OCI-LY7 (cell line): ENCODE measurements around the gene RPS14. TPM values are rescaled to one million over a fixed set of nuclear protein-coding genes. Genes with fewer than 3 reads are reported as not detected.

Experiments used
- BruUV-seq: library from RNA; stranded (reverse); fragments of 400-500 nt; replicated peaks from 2 replicates; lab custom pipeline; 2021; lab: Mats Ljungman, UMichigan
- CTCF ChIA-PET: fragments of 300-600 bp; sonication (Branson Sonifier 250); formaldehyde crosslinking; loops from one replicate; lab custom pipeline; 2022; ENCODE audit warnings: antibody characterized with exemption; ENCODE audit not compliant: unreplicated experiment; lab: Charles Lee
- POLR2A ChIA-PET: fragments of 300-600 bp; sonication (Branson Sonifier 250); formaldehyde crosslinking; loops from one replicate; lab custom pipeline; 2022; ENCODE audit warnings: antibody characterized with exemption; lab: Charles Lee
- DNase-seq: peaks from one replicate; pipeline ENCODE4 v3.0.0-alpha.2; 2015; ENCODE audit warnings: low spot score
- H2AFZ ChIP-seq: fragments of 200-600 bp; sonication (generic), shearing (Covaris generic); 2 replicates; pipeline ENCODE4 v1.6.1; 2014; ENCODE audit warnings: mild to moderate bottlenecking, antibody characterized with exemption, low read length, moderate library complexity
- H3K27ac ChIP-seq: fragments of 200-600 bp; sonication (generic); 2 replicates; pipeline ENCODE4 v1.5.1; 2014; ENCODE audit warnings: mixed run types, low read depth, mild to moderate bottlenecking, moderate library complexity, low read length, inconsistent platforms; ENCODE audit not compliant: poor library complexity, severe bottlenecking
- H3K36me3 ChIP-seq: fragments of 200-600 bp; sonication (generic); 2 replicates; pipeline ENCODE4 v1.6.1; 2014; ENCODE audit warnings: mild to moderate bottlenecking, antibody characterized with exemption, low read length, moderate library complexity, mixed read lengths; ENCODE audit not compliant: insufficient read depth
- H3K4me1 ChIP-seq: fragments of 200-600 bp; sonication (generic); 2 replicates; pipeline ENCODE4 v1.5.1; 2014; ENCODE audit warnings: mild to moderate bottlenecking, low read length; ENCODE audit not compliant: insufficient read depth, poor library complexity, severe bottlenecking
- H3K4me2 ChIP-seq: fragments of 200-600 bp; sonication (generic); 2 replicates; pipeline ENCODE4 v1.6.1; 2014; ENCODE audit warnings: mild to moderate bottlenecking, low read length
- H3K4me3 ChIP-seq: fragments of 200-600 bp; sonication (generic); 2 replicates; pipeline ENCODE4 v1.5.1; 2014; ENCODE audit warnings: mild to moderate bottlenecking, low read depth, low read length; ENCODE audit not compliant: poor library complexity, severe bottlenecking
- H3K79me2 ChIP-seq: fragments of 200-600 bp; sonication (generic); 2 replicates; pipeline ENCODE4 v1.6.1; 2016; ENCODE audit warnings: low read depth, mild to moderate bottlenecking, low read length, moderate library complexity, mixed read lengths; ENCODE audit not compliant: insufficient read depth
- H3K9me2 ChIP-seq: fragments of 200-600 bp; sonication (generic); 2 replicates; pipeline ENCODE4 v1.6.1; 2016; ENCODE audit warnings: mild to moderate bottlenecking, low read length, mixed read lengths; ENCODE audit not compliant: insufficient read depth
- H3K9me3 ChIP-seq: fragments of 200-600 bp; sonication (generic); 2 replicates; pipeline ENCODE4 v1.6.1; 2014; ENCODE audit warnings: mild to moderate bottlenecking, mixed run types, low read length, mixed read lengths
- H4K20me1 ChIP-seq: fragments of 200-600 bp; sonication (generic); 2 replicates; pipeline ENCODE4 v1.6.1; 2014; ENCODE audit warnings: mild to moderate bottlenecking, antibody characterized with exemption, low read length, moderate library complexity, mixed read lengths; ENCODE audit not compliant: insufficient read depth
- EZH2phosphoT487 ChIP-seq: fragments of 200-600 bp; sonication (generic); IDR thresholded peaks from 2 replicates; pipeline ENCODE4 v1.6.1; 2018; ENCODE audit warnings: low read depth, borderline replicate concordance, mild to moderate bottlenecking, mixed run types, antibody characterized with exemption, low read length, moderate library complexity, mixed read lengths
- intact Hi-C: fragments of 100-400 bp; cut with micrococcal nuclease; formaldehyde crosslinking; loops from one replicate; pipeline ENCODE4 v1.10.0; 2022; ENCODE audit not compliant: unreplicated experiment
- total RNA-seq, 2 experiments: library from RNA; depleted of rRNA in 1 of 2; stranded (reverse); fragments of >200 nt in 1 of 2; shearing (Covaris generic) in 1 of 2; gene quantifications; 2 replicates each; pipeline ENCODE4 v1.2.3, GENCODE V29; 2014 to 2022
- TF ChIP-seq, protein P1 (sequence below): fragments of 200-600 bp; sonication (generic); conservative IDR thresholded peaks from 2 replicates; pipeline ENCODE4 v1.5.1; 2014; ENCODE audit warnings: mild to moderate bottlenecking, antibody characterized with exemption, low read length, moderate library complexity, mixed read lengths

The RPS14 gene
- total RNA-seq, 2 experiments from 2014 or later = 2,281 to 2,304 TPM

DNA sequence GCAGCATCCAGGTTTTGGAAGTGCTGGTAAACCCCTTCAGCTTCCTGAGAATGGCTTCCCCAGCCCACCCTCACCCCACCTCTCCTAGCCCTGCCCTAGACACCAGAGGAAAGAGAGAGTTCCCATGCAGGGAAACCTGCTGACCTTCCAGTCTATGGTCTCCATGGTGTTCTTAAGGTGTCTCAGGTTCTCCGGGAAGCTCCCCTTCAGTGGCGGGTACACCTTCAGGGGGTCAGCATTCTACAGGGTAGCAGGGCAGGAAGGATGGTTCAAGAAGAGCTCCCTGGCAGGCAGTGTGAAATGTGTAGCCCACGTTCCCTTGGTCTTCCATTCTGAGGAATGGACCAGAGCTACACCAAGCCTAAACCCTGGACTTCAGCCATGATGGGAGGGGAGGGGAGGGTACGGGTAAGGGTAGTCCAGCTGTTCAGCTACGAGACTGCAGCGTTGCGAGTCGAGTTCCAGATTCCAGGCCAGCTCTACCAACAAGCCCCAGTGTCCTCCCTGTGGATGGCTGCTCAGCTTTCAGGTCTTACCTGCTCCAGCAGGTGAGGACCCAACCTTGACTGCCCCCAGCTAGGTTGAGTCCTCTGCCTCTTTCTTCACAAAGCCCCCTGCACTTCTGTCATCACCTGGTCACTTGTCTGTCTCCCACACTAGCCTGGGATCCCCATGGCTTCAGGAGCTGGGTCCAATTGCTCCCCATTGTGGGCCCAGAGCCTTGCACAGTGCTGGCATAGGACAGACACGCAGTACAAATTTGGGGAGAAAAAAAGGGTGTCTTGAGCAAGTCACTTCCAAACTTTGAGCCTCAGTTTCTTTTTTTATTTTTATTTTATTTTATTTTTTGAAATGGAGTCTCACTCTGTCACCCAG lies 44.4 kb downstream of the RPS14 start:
- no peak overlapping the region for H3K4me3 ChIP-seq
- peaks cover 25% of the 10 kb centered on the region for H4K20me1 ChIP-seq
- H3K79me2 ChIP-seq = peaks cover 44% of the 10 kb centered on the region
- H3K9me3 ChIP-seq = no peaks in the 10 kb centered on the region
- DNase-seq = no peak
- no TSS peak for BruUV-seq
- TF ChIP-seq, protein P1, sequence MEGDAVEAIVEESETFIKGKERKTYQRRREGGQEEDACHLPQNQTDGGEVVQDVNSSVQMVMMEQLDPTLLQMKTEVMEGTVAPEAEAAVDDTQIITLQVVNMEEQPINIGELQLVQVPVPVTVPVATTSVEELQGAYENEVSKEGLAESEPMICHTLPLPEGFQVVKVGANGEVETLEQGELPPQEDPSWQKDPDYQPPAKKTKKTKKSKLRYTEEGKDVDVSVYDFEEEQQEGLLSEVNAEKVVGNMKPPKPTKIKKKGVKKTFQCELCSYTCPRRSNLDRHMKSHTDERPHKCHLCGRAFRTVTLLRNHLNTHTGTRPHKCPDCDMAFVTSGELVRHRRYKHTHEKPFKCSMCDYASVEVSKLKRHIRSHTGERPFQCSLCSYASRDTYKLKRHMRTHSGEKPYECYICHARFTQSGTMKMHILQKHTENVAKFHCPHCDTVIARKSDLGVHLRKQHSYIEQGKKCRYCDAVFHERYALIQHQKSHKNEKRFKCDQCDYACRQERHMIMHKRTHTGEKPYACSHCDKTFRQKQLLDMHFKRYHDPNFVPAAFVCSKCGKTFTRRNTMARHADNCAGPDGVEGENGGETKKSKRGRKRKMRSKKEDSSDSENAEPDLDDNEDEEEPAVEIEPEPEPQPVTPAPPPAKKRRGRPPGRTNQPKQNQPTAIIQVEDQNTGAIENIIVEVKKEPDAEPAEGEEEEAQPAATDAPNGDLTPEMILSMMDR = no peak
- TF ChIP-seq EZH2phosphoT487 = no peak
- H2AFZ ChIP-seq = no peak overlapping the region
- ChIA-PET CTCF (interaction anchor here (0.6 kb wide), 1 partner anchor 32 kb away, joined by 5 read pairs; no protein-coding TSS in a partner anchor), POLR2A (no interaction called here)
- H3K4me1 ChIP-seq = peaks cover 66% of the 10 kb centered on the region
- no peaks in the 10 kb centered on the region for H3K9me2 ChIP-seq
- no peak overlapping the region for H3K4me2 ChIP-seq
- H3K36me3 ChIP-seq = peaks cover 99% of the 10 kb centered on the region
- intact Hi-C loops = no loop called here
- peak overlapping the region; percentile 29 for H3K27ac ChIP-seq

DNA sequence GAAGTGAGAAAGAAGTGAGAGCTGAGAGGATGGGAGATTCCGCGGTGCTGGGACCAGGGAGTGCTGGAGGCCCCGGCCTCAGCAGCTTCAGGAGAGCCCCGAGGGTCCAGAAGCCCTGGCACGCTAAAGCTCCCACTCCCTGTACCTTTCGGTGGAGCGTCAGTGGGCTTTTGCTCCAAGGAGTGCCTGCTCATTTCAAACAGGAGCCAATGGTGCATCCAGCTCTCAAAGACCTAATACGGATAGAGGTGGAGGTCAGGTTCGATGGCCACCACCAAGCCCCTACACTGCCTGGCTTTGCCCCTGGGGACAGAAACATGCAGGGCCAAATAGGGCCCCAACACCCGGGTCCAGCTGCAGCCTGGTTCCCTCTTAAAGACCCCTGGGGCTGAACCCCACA lies 45.0 kb downstream of the RPS14 start:
- ChIA-PET POLR2A (no interaction called here), CTCF (interaction anchor here (0.6 kb wide), 1 partner anchor 33 kb away, joined by 5 read pairs; no protein-coding TSS in a partner anchor)
- Histone ChIP-seq H3K4me2 (no peak overlapping the region), H4K20me1 (peaks cover 25% of the 10 kb centered on the region), H3K36me3 (peaks cover 99% of the 10 kb centered on the region), H3K4me3 (no peak overlapping the region), H3K9me2 (no peaks in the 10 kb centered on the region), H3K27ac (no peak overlapping the region), H3K4me1 (peaks cover 60% of the 10 kb centered on the region), H3K9me3 (no peaks in the 10 kb centered on the region), H2AFZ (no peak overlapping the region), H3K79me2 (peaks cover 37% of the 10 kb centered on the region)
- TF ChIP-seq, protein P1 = no peak
- no peak for TF ChIP-seq EZH2phosphoT487
- DNase-seq = no peak
- BruUV-seq = no TSS peak
- intact Hi-C loops = no loop called here

DNA sequence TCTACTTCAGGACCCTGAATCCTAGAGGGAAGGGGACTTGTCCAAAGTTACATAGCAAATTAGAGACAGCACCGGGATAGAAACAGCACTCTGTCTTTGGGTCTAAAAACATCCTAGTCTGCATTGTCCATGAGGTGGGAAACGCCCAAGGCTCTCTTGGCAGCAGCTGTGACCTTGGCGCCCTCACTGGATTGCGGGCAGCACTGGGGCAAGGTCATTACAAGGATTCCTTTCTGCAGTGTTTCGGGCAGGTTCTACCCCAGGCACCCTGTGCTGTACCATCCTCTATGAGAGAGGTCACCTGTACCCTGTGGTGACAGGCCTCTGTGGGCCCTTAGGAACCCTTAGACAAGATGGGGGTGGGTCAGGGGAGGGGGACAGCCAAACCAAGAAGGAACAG lies 45.4 kb downstream of the RPS14 start:
- DNase-seq = no peak
- Histone ChIP-seq H3K9me2 (no peaks in the 10 kb centered on the region), H3K4me3 (no peak overlapping the region), H4K20me1 (peaks cover 25% of the 10 kb centered on the region), H3K79me2 (peaks cover 33% of the 10 kb centered on the region), H3K4me1 (peaks cover 59% of the 10 kb centered on the region), H2AFZ (no peak overlapping the region), H3K4me2 (no peak overlapping the region), H3K36me3 (peaks cover 99% of the 10 kb centered on the region), H3K9me3 (no peaks in the 10 kb centered on the region), H3K27ac (no peak overlapping the region)
- TF ChIP-seq, protein P1 = no peak
- TF ChIP-seq EZH2phosphoT487 = no peak
- ChIA-PET CTCF (no interaction called here), POLR2A (no interaction called here)
- BruUV-seq = no TSS peak
- intact Hi-C loops = no loop called here
